T47D (cell line): Measurements from ENCODE around the gene EYS.

Experiments
- DNase-seq, 2 experiments: peaks; one replicate each; pipeline versions ENCODE4 v3.0.0 to v3.0.0-alpha.2; 2011 to 2012; ENCODE audit warnings: low read depth in 1 of 2, low spot score in 1 of 2
- JUND ChIP-seq: IDR thresholded peaks from 2 replicates; pipeline ENCODE4 v1.6.1; 2012; ENCODE audit warnings: low read depth
- in situ Hi-C: cut with HindIII; loops from 2 replicates; pipeline ENCODE4 v1.10.0; 2016; ENCODE audit warnings: low sequenced_read_pairs, low pct_unique_long_range_greater_than_20kb

The EYS gene

DNA sequence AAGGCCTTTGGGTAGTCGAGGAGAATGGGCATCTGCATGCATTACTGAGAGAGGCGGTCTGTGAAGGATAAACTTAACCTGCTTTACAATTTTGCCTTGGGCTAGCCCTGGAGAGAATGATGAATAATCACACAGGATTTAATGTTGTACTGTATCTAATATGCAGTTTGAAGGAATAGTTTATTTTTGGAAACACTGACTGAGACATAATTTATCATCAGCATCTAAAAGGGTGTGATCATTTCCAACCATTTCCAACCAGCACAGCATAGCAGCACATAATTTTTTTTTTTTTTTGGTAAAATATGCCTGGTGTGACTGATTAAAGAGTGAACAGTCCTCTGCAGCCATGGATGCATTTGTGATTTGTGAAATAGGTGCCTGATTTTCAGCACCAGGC lies 1552.0 kb downstream of the EYS start:
- in situ Hi-C loops = no loop called here
- no peak for TF ChIP-seq JUND
- no peak for DNase-seq

DNA sequence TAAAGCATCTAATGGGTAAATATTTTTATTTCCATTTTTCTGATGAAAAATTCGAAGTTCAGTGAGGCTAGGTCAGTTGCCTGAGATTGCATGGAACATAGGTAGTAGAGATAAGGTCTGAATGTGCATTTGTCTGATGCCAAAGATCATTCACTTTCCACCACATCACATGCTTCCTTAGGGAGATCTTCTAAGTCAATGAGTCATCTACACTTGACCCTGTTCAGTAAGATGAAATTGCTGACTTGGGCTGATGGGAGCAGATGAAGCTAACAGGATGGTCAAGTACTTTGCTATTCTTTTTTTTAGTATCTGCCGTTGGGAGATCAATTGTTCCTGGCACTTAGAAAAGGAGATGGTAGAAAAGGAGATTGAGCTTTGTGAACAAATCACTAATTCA lies 1560.2 kb downstream of the EYS start:
- in situ Hi-C loops = no loop called here
- DNase-seq = no peak
- TF ChIP-seq JUND = no peak

DNA sequence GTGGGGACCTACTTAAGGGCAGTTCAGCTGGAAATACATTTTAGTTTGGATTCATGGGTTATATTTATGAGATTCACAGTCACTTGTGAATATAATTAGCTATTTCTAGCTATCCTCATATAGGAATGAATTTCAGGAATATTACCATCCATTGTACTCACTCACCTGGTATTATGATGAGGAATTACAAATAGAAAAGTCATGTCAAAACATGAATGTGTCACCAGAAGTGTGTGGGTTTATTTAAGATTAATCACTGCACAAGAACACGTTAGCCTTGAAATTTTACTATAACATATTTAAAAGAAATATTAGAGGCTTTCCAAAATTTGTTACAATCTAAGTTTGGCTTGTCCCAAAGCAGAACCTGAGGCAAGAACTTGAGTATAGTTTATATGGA lies 1560.9 kb downstream of the EYS start:
- TF ChIP-seq JUND = no peak
- in situ Hi-C loops = no loop called here
- no peak for DNase-seq

DNA sequence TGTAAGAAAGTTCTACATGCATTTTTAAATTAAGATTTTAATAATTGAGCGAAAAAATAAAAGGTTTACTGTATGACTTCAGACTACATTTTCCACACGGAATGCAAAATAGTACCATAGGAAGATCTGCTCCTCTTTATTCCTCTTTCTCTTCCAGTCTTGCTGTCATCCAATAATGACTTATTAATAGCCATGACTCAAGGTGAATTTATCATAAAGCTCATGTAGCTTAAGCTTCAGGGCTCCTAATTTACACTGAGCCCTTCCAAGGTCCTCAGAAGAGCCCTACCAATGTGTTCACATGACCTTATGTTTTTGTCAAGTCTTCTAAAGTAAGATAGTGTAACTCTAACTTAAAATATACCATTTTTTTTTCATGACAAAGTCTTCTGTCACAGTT lies 1561.4 kb downstream of the EYS start:
- in situ Hi-C loops = no loop called here
- no peak for DNase-seq
- TF ChIP-seq JUND = no peak

DNA sequence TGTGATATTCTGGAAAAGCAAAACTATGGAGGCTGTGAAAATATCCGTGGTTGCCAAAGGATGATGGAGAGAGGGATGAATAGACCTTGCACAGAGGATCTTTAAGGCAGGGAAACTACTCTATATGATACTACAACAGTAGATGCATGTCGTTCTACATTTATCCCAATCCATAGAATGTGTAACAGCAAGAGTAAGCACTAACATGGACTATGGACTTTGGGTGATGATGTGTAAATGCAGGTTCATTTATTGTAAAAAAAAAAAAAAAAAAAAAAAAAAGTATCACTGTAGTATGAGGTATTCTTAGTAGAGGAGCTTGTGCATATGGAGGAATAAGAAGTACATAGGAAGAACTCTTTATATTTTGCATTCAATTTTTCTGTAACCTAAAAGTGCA lies 1563.9 kb downstream of the EYS start:
- in situ Hi-C loops = no loop called here
- no peak for TF ChIP-seq JUND
- no peak for DNase-seq

DNA sequence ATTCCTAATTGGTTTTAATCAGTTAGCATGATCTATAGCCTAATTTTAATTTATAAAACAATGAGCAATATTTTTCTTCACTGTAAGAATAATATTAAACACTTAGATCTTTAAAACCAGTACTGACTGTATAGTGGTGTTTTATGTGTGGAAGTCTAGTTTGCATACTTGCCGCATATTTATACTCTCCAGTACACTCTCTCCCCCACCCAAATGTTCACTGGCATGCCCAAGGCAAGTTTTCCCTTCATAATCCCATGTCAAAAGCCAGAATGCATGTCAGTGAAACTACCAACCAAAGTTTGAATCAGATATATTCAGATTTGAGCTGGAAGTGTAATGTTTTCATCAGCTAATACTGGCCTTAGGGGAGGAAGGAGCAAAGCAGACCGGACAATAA lies 1565.3 kb downstream of the EYS start:
- DNase-seq = no peak
- in situ Hi-C loops = no loop called here
- no peak for TF ChIP-seq JUND

DNA sequence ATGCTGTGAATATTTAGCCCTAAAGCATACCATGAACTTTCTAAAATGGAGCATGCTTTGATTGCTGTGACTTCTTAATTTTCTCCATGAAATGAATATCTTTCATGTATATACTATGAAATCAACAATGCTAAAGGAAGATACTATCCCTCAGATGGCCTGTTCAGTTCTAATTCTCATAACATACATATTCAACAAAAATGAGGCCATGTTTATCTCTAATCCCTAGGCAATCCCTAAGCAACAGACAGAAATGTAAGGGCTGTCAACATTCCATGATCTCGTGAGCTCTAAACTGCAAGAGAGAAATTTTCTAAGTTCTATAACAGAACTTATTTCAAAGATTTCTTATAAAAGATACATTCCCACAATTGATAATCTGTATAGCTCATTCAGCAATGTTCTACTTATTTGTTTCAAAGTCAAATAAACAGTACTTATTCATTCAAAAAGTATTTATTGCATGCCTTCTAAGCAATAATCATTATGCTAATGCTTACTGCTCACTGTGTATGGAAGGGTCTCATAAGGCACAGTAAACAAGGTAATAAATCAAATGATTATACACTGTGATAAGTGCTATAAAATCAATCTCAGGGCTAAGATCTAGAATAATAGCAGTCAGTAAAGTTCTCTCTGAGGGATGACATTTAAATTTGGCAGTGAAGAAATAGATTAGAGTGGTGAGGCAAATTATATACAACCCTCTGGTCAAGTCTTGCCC lies 1578.6 kb downstream of the EYS start:
- no peak for DNase-seq
- in situ Hi-C loops = no loop called here
- no peak for TF ChIP-seq JUND

DNA sequence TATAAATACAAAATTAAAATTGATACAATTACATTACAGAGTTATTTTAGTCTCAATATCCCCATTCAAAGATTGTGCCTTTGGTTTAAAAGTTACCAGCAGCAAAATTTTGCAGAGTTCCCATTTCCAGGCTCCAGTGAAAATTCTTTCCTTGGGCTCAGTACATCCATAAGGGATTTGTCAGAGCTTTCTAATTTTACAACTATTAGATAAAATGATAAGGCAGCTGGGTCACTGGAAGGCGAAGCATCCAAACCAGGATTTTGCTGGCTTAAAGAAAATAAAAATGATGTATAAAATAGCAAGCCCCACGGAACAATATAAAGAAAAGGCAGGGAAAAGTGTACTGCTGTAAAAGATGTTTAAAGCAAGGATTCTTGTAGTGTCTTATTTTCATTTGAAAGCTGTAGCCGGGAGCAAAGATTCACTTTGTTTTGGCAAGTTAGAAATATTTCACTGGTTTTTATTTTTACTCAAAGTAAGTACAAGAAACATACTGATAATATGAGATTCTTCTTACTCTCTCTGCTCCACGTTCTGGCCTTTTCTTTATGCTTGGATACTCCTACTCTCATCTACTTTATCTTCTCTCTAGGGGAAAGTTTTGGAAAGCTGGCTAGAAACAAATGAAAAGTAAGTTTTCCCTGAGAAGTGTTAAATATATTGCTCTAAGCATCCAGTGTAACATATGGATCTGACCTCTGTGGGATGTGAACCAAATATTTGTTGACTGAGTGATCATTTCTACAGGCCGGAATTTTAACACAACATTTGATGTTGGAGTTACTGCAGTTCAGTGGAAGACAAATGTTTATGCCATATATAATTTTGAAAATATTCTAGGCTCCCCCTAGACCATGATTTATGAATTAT lies 1583.0 kb downstream of the EYS start:
- TF ChIP-seq JUND = no peak
- in situ Hi-C loops = no loop called here
- DNase-seq = no peak

DNA sequence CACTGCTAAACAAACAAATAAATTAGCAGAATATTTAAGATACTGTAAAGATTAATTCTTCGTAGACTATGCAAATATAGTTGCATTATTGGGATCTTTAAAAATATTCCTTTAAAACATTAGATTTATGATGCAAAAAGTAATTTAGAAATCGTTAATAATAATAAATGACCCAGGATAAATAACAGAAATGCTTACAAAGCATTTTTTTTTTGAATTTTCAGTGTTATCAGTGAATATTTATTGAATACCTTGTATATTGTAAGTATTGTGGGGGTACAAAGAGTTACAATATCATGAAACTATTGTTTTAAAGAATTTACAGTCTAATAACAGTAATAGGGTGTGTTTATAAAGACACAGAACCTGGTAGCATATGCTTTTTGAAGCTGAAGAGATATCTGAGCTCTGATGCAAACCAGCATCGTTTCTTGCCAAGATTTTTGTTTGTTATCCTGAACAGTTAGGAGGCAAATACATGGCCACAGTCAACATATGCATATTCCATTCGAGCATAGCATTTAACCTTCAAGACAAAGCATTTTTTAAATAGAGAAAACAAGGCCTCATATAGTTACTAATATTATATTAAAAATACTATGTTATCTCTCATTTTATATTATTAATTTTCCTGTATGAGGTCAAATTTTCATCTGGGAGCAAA lies 1584.2 kb downstream of the EYS start:
- DNase-seq = no peak
- in situ Hi-C loops = no loop called here
- no peak for TF ChIP-seq JUND

DNA sequence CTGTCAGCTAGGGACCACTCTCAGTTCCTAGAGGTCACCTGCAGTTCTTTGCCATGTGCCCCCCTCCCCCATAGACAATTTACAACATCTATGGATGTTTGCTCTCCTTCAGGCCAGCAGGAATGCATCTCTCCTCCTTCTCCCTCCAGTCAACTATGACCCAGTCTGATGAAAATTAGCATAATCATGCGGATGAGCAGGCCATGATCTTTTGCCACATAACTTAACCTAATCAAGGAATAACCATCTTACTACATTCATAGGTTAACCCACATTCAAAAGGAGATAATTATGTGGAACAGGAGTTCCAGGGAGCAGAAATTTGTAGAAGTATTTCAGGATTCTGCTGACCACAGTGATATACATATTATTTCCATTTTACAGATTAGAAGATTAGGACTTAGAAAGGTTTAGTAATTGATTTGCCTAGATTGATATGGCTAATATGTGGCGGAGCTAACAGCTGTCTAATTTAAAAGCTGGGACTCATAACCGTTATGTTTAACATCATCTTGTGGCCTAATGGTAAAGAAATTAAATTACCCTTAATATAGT lies 1585.9 kb downstream of the EYS start:
- in situ Hi-C loops = no loop called here
- no peak for TF ChIP-seq JUND
- DNase-seq = no peak

DNA sequence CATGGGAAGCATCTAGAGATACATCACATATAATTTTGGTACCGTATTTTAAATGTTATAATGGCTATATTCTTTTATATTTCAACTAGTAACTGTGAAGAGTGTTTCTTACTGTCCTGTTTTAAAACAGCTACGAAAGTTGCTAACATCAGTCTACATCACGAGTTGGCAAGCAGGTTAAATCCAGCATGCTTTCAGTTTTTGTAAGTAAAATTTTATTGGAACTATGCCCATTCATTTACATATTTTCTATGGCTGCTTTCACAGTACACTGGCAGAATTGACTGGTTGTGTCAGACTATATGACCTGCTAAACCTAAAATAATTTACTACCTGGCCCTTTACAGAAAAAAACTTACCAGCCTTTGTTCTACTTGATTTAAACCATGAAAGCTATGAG lies 1593.3 kb downstream of the EYS start:
- DNase-seq = no peak
- no peak for TF ChIP-seq JUND
- in situ Hi-C loops = no loop called here

DNA sequence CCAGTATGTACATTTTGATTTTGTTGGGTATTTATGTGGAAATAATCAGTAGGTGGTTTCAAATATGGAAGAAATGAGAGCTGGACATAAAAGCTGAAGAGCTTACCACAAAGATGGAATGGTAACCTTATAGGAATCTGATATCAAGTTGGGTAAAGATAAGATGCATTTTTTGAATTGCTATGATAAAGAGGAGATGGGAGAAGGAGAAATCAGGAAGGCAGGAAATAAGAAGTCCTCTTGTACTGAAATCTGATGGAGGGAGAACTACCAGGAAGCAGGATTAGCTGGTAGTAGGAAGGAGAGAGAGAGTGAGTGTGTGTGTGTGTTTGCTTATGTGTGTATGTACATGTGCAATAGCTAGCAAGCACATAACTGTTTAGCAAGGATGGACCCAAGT lies 1603.0 kb downstream of the EYS start:
- TF ChIP-seq JUND = no peak
- no peak for DNase-seq
- in situ Hi-C loops = no loop called here

DNA sequence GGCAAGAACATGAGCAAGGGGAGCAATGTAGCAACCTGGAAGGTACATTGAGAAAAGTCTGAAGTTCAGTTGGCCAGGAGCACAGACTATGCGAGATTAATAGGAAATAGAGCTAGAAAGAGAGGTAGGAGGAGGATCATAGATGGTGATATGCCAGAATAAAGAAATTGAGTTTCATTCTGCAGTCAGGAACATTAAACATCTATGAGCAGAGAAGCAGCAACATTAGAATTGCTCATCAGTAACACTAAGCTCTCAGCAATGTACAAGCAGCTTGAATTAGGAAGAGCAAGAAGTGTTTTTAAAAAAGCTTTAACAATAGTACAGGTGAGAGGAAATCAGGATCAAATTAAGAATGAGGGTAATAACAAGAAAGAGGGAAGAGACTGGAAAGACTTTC lies 1603.5 kb downstream of the EYS start:
- in situ Hi-C loops = no loop called here

More for the DNA sequence above, 1603.5 kb downstream of the EYS start:
- no peak for TF ChIP-seq JUND
- no peak for DNase-seq
